Stomach (tissue), 9 donors: ENCODE measurements around the gene EAF1. TPM values are rescaled to one million over a fixed set of nuclear protein-coding genes. Genes with fewer than 3 reads are reported as not detected.

Experiments
- DNase-seq, 2 donors: peaks; one replicate each; pipeline versions ENCODE4 v3.0.0 to v3.0.0-alpha.2; 2013 to 2019
- H3K27ac ChIP-seq, 5 donors: fragments of 200-600 bp in 4 of 5; sonication (generic) in 4 of 5; one replicate each; pipeline ENCODE4 v1.5.1; 2013 to 2019; ENCODE audit warnings: mild to moderate bottlenecking in 1 of 5, moderate library complexity in 1 of 5
- H3K27me3 ChIP-seq, 3 donors: fragments of 200-600 bp; sonication (generic); one replicate each; pipeline ENCODE4 v1.5.1; 2017 to 2019; ENCODE audit warnings: mixed run types in 1 of 3
- H3K36me3 ChIP-seq, 4 donors: fragments of 200-600 bp; sonication (generic); 1 replicate in 3 of 4; 2 replicates in 1 of 4; pipeline ENCODE4 v1.5.1; 2016 to 2019
- H3K4me1 ChIP-seq, 4 donors: fragments of 200-600 bp; sonication (generic); one replicate each; pipeline ENCODE4 v1.5.1; 2016 to 2019
- H3K4me3 ChIP-seq, 4 donors: fragments of 200-600 bp; sonication (generic) in 3 of 4; one replicate each; pipeline ENCODE4 v1.5.1; 2016 to 2019; ENCODE audit warnings: mild to moderate bottlenecking in 1 of 4
- H3K9me3 ChIP-seq, 4 donors: fragments of 200-600 bp; sonication (generic); one replicate each; pipeline ENCODE4 v1.5.1; 2016 to 2019
- CTCF ChIP-seq, 7 experiments: fragments of 450-650 bp in 4 of 7; fragments of 200-600 bp in 3 of 7; sonication (generic) in 3 of 7; IDR thresholded peaks; one replicate each; pipeline ENCODE4 v1.5.1; 2016 to 2019; ENCODE audit warnings: antibody characterized with exemption in 7 of 7, control low read depth in 2 of 7, mild to moderate bottlenecking in 1 of 7
- EP300 ChIP-seq: sonication (generic); formaldehyde crosslinking; IDR thresholded peaks from one replicate; pipeline ENCODE4 v1.6.1; 2017; ENCODE audit warnings: antibody characterized with exemption
- POLR2A ChIP-seq, 4 donors: fragments of 450-650 bp; IDR thresholded peaks; one replicate each; pipeline ENCODE4 v1.6.1; 2016; ENCODE audit warnings: antibody characterized with exemption in 4 of 4, control low read depth in 2 of 4, mild to moderate bottlenecking in 1 of 4, moderate library complexity in 1 of 4
- POLR2AphosphoS5 ChIP-seq, 3 donors: sonication (generic); formaldehyde crosslinking; IDR thresholded peaks; one replicate each; pipeline ENCODE4 v1.6.1; 2016; ENCODE audit warnings: antibody characterized with exemption in 3 of 3
- WGBS, 5 donors: extraction: QIAGEN DNeasy Blood & Tissue Kit in 3 of 5; methylation state at CpG; one replicate each; pipeline versions ENCODE4 v1.1.5 to v1.1.7; 2013 to 2018; 5-methylcytosine and 5-hydroxymethylcytosine counted together
- intact Hi-C: fragments of 100-400 bp; cut with DNase I; formaldehyde crosslinking; loops from one replicate; pipeline ENCODE4 v1.15.1; 2023; ENCODE audit warnings: low total_unique reads
- polyA plus RNA-seq, 3 donors: library from polyadenylated mRNA; stranded (reverse); fragments of 200-250 nt; gene quantifications; one replicate each; pipeline ENCODE4 v1.2.3, GENCODE V29; 2013
- total RNA-seq, 5 donors: library from RNA; depleted of rRNA; stranded (reverse); fragments of >200 nt; gene quantifications; one replicate each; pipeline versions ENCODE4 v1.1.0 to v1.2.3, GENCODE V29; 2014 to 2016
- donor health status: healthy with polysubstance abuse.
- donor health status: Bipolar disorder and iron deficiency.
- donor health status: healthy.

Gene EAF1
- total and polyA plus RNA-seq, 8 donors = 1.8 to 62.9 (median 15.9) TPM

- no peak overlapping the region for H3K27ac ChIP-seq
- no peak overlapping the region for H3K4me3 ChIP-seq
- TF ChIP-seq POLR2A (IDR thresholded peaks at IDR 0.05) (no peak), POLR2AphosphoS5 (IDR thresholded peaks at IDR 0.05) (no peak), EP300 (no peak), CTCF (IDR thresholded peaks at IDR 0.05) (no peak)
- no peaks in the 10 kb centered on the region for H3K27me3 ChIP-seq
- H3K36me3 ChIP-seq = peaks cover 0 to 9% (median 3%) of the 10 kb centered on the region in 4 donors
- no peak for DNase-seq
- intact Hi-C loops = no loop called here
- WGBS, 5 donors = 74 to 89% (median 88%) methylated on average over 3 of the region's 3 CpGs
- H3K4me1 ChIP-seq = no peaks in the 10 kb centered on the region
- no peaks in the 10 kb centered on the region for H3K9me3 ChIP-seq
These were observed 23.4 kb upstream of the EAF1 start for GRCh38 chr3:15403965-15404364.

GRCh38 chr3:15404767-15405166 lies 22.6 kb upstream of the EAF1 start:
- H3K36me3 ChIP-seq = peaks cover 0 to 15% (median 7%) of the 10 kb centered on the region in 4 donors
- intact Hi-C loops = no loop called here
- no peaks in the 10 kb centered on the region for H3K27me3 ChIP-seq
- H3K9me3 ChIP-seq = no peaks in the 10 kb centered on the region
- H3K4me3 ChIP-seq = no peak overlapping the region
- H3K4me1 ChIP-seq = no peaks in the 10 kb centered on the region
- no peak for DNase-seq
- no peak overlapping the region for H3K27ac ChIP-seq
- no peak for TF ChIP-seq CTCF (IDR thresholded peaks at IDR 0.05)
- TF ChIP-seq EP300 = no peak
- no peak for TF ChIP-seq POLR2AphosphoS5 (IDR thresholded peaks at IDR 0.05)
- no peak for TF ChIP-seq POLR2A (IDR thresholded peaks at IDR 0.05)
- 88 to 100% (median 94%) methylated on average over 1 of the region's 1 CpG for WGBS, 5 donors

GRCh38 chr3:15405448-15406050 lies 21.8 kb upstream of the EAF1 start:
- H3K4me1 ChIP-seq = no peaks in the 10 kb centered on the region
- DNase-seq = peak in 1 of 2 donors; percentile 77
- WGBS, 5 donors = 37 to 43% (median 42%) methylated on average over 3 of the region's 3 CpGs
- no peak overlapping the region for H3K27ac ChIP-seq
- TF ChIP-seq CTCF (IDR thresholded peaks at IDR 0.05) = peak in 5 of 7 experiments; percentile 9 to 52 (median 45)
- TF ChIP-seq POLR2AphosphoS5 (IDR thresholded peaks at IDR 0.05) = no peak
- H3K27me3 ChIP-seq = no peaks in the 10 kb centered on the region
- intact Hi-C loops = no loop called here
- peaks cover 4 to 23% (median 14%) of the 10 kb centered on the region in 4 donors for H3K36me3 ChIP-seq
- no peak overlapping the region for H3K4me3 ChIP-seq
- no peaks in the 10 kb centered on the region for H3K9me3 ChIP-seq

- no peak for TF ChIP-seq EP300
- no peak for TF ChIP-seq POLR2A (IDR thresholded peaks at IDR 0.05)
- no peak for TF ChIP-seq POLR2AphosphoS5 (IDR thresholded peaks at IDR 0.05)
- no peak for TF ChIP-seq CTCF (IDR thresholded peaks at IDR 0.05)
- no peak overlapping the region for H3K27ac ChIP-seq
- no peak for DNase-seq
- 80 to 86% (median 83%) methylated on average over 3 of the region's 3 CpGs for WGBS, 5 donors
- H3K9me3 ChIP-seq = no peaks in the 10 kb centered on the region
- H3K4me3 ChIP-seq = no peak overlapping the region
- intact Hi-C loops = no loop called here
- H3K27me3 ChIP-seq = no peaks in the 10 kb centered on the region
- H3K4me1 ChIP-seq = no peaks in the 10 kb centered on the region
- peaks cover 19 to 60% (median 51%) of the 10 kb centered on the region in 4 donors for H3K36me3 ChIP-seq
These were observed 18.2 kb upstream of the EAF1 start for GRCh38 chr3:15409239-15409638.
